Breast epithelium (tissue), 3 donors: ENCODE data around the gene MRPL42.

Experiments
- POLR2A ChIP-seq: fragments of 450-650 bp; IDR thresholded peaks from one replicate; pipeline ENCODE4 v1.6.1; 2016; ENCODE audit warnings: antibody characterized with exemption, mild to moderate bottlenecking, moderate library complexity
- POLR2AphosphoS5 ChIP-seq, 3 donors: sonication (generic); formaldehyde crosslinking; IDR thresholded peaks; one replicate each; pipeline ENCODE4 v1.6.1; 2017; ENCODE audit warnings: antibody characterized with exemption in 3 of 3
- TF ChIP-seq, protein P1 (sequence below), 3 donors: fragments of 450-650 bp; IDR thresholded peaks; one replicate each; pipeline ENCODE4 v1.5.1; 2016 to 2017; ENCODE audit warnings: antibody characterized with exemption in 3 of 3, mild to moderate bottlenecking in 3 of 3, moderate library complexity in 3 of 3

GRCh38 chr12:93483151-93483807 is 16.0 kb downstream of the MRPL42 start:
- TF ChIP-seq POLR2AphosphoS5 (IDR thresholded peaks at IDR 0.05) (no peak), POLR2A (no peak)
- TF ChIP-seq, protein P1, sequence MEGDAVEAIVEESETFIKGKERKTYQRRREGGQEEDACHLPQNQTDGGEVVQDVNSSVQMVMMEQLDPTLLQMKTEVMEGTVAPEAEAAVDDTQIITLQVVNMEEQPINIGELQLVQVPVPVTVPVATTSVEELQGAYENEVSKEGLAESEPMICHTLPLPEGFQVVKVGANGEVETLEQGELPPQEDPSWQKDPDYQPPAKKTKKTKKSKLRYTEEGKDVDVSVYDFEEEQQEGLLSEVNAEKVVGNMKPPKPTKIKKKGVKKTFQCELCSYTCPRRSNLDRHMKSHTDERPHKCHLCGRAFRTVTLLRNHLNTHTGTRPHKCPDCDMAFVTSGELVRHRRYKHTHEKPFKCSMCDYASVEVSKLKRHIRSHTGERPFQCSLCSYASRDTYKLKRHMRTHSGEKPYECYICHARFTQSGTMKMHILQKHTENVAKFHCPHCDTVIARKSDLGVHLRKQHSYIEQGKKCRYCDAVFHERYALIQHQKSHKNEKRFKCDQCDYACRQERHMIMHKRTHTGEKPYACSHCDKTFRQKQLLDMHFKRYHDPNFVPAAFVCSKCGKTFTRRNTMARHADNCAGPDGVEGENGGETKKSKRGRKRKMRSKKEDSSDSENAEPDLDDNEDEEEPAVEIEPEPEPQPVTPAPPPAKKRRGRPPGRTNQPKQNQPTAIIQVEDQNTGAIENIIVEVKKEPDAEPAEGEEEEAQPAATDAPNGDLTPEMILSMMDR (IDR thresholded peaks at IDR 0.05): no peak
